HG03175 (cell line): ENCODE results near the gene TMEM132D.

ENCODE experiments used
- ATAC-seq: cut with Tn5 transposase; IDR thresholded peaks from one replicate; pipeline ENCODE4 v1.9.1; 2021; ENCODE audit warnings: mild to moderate bottlenecking, moderate library complexity; ENCODE audit not compliant: unreplicated experiment

TMEM132D gene

GRCh38 chr12:129379076-129379804 lies 524.6 kb downstream of the TMEM132D start:
- ATAC-seq, result no peak

GRCh38 chr12:129378496-129378895 lies 525.3 kb downstream of the TMEM132D start:
- ATAC-seq, result no peak

GRCh38 chr12:129373746-129374145 lies 530.1 kb downstream of the TMEM132D start:
- no peak for ATAC-seq

GRCh38 chr12:129372876-129373275 lies 530.9 kb downstream of the TMEM132D start:
- no peak for ATAC-seq

- ATAC-seq, result no peak
Measured at GRCh38 chr12:129372348-129372747, 531.5 kb downstream of the TMEM132D start.

GRCh38 chr12:129371268-129371667 lies 532.6 kb downstream of the TMEM132D start:
- ATAC-seq, result no peak

- ATAC-seq, result no peak
Measured at GRCh38 chr12:129366656-129367055, 537.2 kb downstream of the TMEM132D start.

- ATAC-seq, result no peak
Measured at GRCh38 chr12:129363041-129363440, 540.8 kb downstream of the TMEM132D start.

- no peak for ATAC-seq
Measured at GRCh38 chr12:129357233-129357632, 546.6 kb downstream of the TMEM132D start.

- ATAC-seq, result no peak
Measured at GRCh38 chr12:129351481-129351880, 552.3 kb downstream of the TMEM132D start.

- ATAC-seq, result no peak
Measured at GRCh38 chr12:129339336-129339735, 564.5 kb downstream of the TMEM132D start.

GRCh38 chr12:129337413-129337812 lies 566.4 kb downstream of the TMEM132D start:
- no peak for ATAC-seq

- ATAC-seq, result no peak
Measured at GRCh38 chr12:129335773-129336172, 568.1 kb downstream of the TMEM132D start.

- ATAC-seq, result no peak
Measured at GRCh38 chr12:129332286-129332685, 571.5 kb downstream of the TMEM132D start.

- ATAC-seq, result no peak
Measured at GRCh38 chr12:129331356-129332085, 572.3 kb downstream of the TMEM132D start.

- ATAC-seq, result no peak
Measured at GRCh38 chr12:129328235-129328634, 575.6 kb downstream of the TMEM132D start.

- no peak for ATAC-seq
Measured at GRCh38 chr12:129325566-129325965, 578.3 kb downstream of the TMEM132D start.

- ATAC-seq, result no peak
Measured at GRCh38 chr12:129312048-129312447, 591.8 kb downstream of the TMEM132D start.

GRCh38 chr12:129310346-129310745 lies 593.5 kb downstream of the TMEM132D start:
- ATAC-seq, result no peak

- ATAC-seq, result no peak
Measured at GRCh38 chr12:129305851-129306250, 598.0 kb downstream of the TMEM132D start.

- no peak for ATAC-seq
Measured at GRCh38 chr12:129304529-129304928, 599.3 kb downstream of the TMEM132D start.

GRCh38 chr12:129300011-129300410 lies 603.8 kb downstream of the TMEM132D start:
- ATAC-seq, result no peak
